NK-92 treated with Interleukin-12 subunit alpha and Interleukin-12 subunit beta, amount 100 ng/mL, for 24 hours (cell line): ENCODE data around the gene STXBP3.
A peak's percentile ranks its signal among the peaks of the same experiment; 100 is the strongest.

Experiments
- DNase-seq: peaks from one replicate; lab custom pipeline; 2025; lab: John Stamatoyannopoulos, UW

The STXBP3 gene

GRCh38 chr1:108808438-108808837 lies 62.0 kb downstream of the STXBP3 start:
- DNase-seq: no peak

DNA sequence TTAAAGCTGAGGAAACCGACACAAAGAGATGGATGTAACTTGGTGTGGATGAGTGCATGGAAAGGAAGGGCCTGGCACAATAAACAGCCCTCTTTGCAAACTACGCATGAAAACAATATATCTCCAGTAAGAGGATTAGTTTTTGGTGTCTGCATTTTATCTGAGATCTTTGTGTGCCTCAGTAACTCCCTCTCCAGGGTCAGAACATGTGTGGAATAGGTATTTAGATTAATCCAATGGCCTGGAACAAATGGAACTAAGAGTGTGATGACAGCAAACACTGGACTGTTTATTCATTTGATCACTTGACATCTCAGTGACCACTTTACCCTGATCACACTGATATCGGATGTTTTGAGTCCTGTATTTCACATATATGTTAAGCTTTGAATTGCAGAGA lies 65.1 kb downstream of the STXBP3 start:
- DNase-seq: no peak

DNA sequence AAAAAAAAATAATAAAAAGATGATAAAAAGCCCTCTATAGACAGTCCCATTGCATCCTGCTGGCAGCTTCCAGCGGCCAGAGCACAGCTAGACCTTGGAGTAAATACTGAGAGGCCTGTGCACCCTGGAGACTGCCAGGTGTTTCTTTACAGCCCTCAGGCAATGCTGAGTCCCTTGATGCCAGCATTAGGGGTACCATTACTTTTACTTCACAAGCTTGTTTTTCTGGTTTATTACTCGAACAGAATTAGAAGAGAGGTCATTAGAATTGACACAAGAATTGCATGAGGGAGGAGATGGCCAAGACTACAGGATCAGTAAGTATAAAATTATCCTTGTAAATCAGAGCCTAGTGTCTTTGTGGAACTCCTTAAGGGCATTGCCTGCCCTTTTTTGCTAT lies 66.9 kb downstream of the STXBP3 start:
- DNase-seq: no peak

- DNase-seq: no peak
Measured at GRCh38 chr1:108814343-108815125, 68.1 kb downstream of the STXBP3 start.

GRCh38 chr1:108815566-108815965 lies 69.1 kb downstream of the STXBP3 start:
- DNase-seq: no peak

- DNase-seq: no peak
Measured at GRCh38 chr1:108816049-108816893, 69.8 kb downstream of the STXBP3 start.

DNA sequence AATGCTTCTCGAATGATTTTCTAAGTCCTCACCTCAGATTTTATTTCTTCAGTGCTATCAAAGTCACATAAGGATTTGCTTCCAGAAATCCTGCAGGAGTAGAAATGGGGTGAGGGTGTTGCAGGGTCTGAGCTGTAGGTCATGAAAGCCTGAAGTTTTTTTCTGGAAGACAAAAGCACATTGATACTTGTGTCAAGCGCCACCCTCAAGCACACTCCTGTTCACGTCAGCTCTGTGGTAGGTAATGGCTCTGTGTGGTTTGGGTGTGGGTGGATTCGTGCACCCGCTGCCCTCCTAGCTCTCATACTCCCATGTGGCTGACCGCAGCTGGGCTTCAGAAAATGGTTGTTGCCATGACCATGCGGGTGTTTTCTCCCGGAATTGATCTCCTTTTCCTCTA lies 70.5 kb downstream of the STXBP3 start:
- DNase-seq: no peak

DNA sequence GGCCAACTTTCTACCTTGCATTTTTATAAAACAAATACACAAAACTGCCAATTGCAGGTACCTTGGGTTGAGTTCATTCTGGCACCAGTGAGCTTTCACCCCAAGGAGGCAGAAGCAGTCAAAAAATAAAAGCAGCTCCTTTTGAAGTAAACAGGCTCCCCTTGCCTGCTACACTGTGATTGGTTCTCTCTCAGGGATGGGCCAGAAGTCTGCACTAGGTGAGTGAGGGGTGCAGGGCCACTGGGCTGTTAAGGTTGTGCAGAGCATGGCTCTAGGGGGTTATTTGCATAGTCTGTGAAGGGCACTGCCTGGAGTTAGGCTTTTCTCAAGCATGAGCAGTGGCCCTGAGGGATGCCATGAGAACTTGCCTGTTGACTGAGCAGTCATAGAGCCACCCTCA lies 71.3 kb downstream of the STXBP3 start:
- DNase-seq: no peak

GRCh38 chr1:108819878-108820277 lies 73.4 kb downstream of the STXBP3 start:
- DNase-seq: no peak

GRCh38 chr1:108823632-108824031 lies 77.2 kb downstream of the STXBP3 start:
- DNase-seq: no peak

DNA sequence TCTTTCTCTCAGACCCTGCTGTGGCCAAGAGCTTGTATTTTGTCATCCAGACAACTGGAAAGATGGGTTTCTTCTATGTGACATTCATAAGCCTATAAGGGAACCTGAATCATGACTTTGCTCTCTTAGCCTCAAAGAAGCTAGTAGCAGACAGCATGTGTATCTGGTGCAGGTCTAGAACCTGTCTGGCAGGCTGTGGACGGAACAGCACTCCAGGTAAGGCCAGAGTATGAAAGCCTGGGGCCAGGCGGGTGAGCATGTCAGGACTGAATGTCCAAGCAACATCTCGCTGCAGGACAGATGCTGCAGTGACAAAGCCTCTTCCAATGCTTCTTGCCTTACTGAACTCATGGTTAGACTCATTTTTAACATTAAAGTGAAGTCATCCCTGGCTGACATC lies 77.6 kb downstream of the STXBP3 start:
- no peak for DNase-seq

- no peak for DNase-seq
Measured at GRCh38 chr1:108826081-108826635, 79.7 kb downstream of the STXBP3 start.

DNA sequence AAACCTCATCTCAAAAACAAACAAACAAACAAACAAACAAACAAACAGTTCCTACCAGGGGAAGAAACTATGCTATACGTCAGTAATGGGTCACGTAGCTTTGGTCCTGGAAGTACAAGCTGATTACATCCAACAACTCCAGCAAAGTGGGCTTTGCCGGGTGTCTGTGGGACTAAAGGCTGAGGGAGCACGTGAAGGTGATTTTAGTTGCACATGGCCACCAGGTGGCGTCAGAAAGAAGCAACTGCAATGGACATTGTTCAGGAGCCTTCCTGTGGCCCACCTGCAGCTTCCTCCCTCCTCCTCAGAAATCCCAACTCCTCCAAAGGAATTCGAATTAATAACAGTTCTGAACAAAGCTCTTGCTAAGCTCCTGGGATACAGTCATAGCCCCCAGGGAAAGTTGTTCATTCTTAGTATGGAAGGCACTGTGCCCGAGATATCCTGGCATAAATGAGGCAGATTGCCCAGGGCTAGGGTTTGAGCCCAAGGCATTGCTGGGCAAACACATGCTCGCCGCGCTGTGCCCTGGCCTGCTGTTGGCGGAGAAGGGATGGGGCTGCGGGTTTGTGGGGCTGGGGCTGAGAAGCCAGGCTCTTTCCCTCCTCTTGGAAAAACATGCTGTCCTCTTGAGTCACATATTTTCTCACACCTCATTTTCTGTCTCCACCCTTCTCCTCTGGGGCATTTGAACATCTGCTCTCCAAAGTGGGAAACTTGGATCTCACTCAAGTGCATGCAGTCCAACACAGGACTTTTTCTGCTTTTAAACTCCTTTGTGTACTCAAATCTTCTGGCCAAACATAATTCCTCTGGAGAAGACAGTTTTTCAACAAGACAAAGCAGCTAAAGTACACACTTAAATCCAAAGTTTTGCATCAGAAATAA lies 81.8 kb downstream of the STXBP3 start:
- DNase-seq: peak; percentile 42

- no peak for DNase-seq
Measured at GRCh38 chr1:108829498-108829916, 83.0 kb downstream of the STXBP3 start.

- no peak for DNase-seq
Measured at GRCh38 chr1:108830119-108831008, 83.9 kb downstream of the STXBP3 start.

GRCh38 chr1:108831225-108831624 lies 84.8 kb downstream of the STXBP3 start:
- DNase-seq: no peak

DNA sequence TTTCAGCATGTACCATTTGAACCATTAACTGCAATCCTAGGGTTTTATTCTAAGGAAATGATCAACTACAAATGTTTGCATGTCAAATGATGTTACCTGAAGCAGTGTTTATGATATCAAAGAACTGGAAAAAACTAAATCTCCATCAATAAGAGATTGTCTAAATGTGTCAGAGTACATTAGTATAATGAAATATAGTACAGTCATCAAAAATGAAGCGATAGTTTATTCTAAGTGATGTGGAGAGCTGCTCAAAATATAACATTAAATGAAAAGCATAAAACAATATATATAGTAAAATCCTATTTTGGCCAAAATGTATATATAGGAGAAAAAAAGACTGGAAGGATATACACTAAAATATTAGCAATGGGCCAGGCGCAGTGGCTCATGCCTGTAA lies 86.5 kb downstream of the STXBP3 start:
- no peak for DNase-seq

DNA sequence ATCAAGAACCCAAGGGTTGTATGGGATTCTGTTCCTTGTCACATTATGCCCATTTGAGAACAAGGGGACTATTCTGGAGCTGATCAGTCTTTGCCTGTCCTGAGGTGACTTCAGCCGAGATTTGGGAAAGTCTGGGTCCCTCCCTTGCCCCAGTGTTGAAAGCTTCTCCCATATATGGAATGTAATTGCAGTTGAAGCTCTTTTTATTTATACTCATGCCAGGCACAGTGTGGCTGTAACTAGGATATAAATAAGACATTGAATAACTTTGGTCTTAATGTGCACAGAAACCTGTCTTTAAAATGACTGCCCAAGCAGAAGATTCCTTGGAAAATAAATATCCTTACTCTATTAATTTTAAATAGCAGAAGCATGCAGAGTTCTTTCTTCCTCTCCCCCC lies 95.2 kb downstream of the STXBP3 start:
- no peak for DNase-seq

DNA sequence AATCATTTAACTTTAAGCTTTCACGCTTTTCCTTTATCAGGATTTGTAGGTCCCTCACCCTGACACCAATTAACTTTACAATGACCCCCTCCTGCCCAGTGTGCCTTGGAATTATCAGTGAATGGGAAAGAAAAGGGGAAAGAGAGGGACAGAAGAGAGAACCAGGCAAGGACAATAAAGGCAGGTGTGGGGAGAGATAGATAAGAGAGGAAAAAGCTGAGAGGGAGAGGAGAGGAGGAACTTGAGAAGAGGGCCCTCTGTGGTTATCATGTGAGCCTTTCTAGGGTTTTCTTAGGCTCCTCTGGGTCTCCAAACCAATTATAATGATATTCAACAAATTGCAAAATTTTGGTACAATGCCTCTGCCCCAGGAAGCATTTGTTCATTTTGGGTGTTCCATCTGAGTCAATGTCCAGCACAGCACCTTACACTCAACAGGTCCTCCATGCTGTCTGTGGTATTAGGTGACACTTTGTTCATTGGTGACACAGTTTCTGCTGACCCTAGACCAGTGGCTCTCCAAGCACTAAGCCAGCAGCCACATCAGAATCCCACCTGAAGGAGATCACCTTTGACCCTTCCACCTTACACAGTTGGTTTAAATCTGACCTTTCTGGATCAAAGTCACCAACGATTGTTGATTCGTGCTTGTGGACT lies 96.2 kb downstream of the STXBP3 start:
- DNase-seq: no peak

DNA sequence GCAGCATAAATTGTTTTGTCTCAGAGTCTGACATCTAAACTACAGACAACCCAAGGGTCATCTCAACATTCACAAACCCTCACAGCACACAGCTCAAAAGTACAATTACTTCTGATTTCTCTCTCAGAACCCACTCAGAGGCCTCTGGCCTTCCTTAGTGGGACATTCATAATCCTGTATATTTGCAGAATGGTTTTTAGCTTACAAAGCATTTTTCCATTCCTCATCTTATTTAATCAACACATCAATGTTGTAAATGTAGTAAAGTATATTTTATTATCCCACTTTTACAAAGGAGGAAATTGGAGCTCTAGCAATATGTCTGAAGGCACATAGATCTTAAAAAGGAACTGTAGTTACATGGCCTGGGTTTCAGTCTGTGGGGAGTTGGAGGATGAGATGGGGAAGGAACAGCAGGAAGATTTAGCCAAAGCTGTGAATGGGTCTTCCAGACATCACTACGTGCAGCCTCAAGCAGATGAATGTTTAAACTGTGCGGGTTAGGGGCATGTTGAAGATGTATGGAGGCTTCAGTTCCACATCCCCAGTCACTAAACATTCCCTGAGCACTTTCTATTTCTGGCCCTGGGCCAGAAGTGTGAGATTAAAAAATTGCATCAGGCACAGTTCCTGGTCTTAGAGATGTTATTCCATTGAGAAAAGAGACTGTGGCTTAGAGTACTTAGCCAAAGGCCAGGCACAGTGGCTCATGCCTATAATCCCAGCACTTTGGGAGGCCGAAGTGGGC lies 97.1 kb downstream of the STXBP3 start:
- no peak for DNase-seq
